Prostate gland (tissue), 2 donors: Measurements from ENCODE around the gene RAB15. TPM values are rescaled to one million over a fixed set of nuclear protein-coding genes. Genes with fewer than 3 reads are reported as not detected.

Experiments
- DNase-seq: peaks from one replicate; pipeline ENCODE4 v3.0.0-alpha.2; 2019; ENCODE audit warnings: low spot score
- H3K27ac ChIP-seq, 2 donors: fragments of 200-600 bp; sonication (generic); 2 replicates each; pipeline ENCODE4 v1.5.1; 2017 to 2019
- H3K27me3 ChIP-seq: fragments of 200-600 bp; sonication (generic); replicated peaks from 2 replicates; pipeline ENCODE4 v1.5.1; 2019; ENCODE audit not compliant: insufficient read depth
- H3K36me3 ChIP-seq, 2 donors: fragments of 200-600 bp; sonication (generic); 1 replicate in 1 of 2; 2 replicates in 1 of 2; pipeline versions ENCODE4 v1.5.1 to v1.8.1; 2017 to 2019
- H3K4me1 ChIP-seq: fragments of 200-600 bp; sonication (generic); replicated peaks from 2 replicates; pipeline ENCODE4 v1.5.1; 2019
- H3K4me3 ChIP-seq, 2 donors: fragments of 200-600 bp; sonication (generic); 2 replicates each; pipeline ENCODE4 v1.5.1; 2017 to 2019
- H3K9me3 ChIP-seq: fragments of 200-600 bp; sonication (generic); 2 replicates; pipeline ENCODE4 v1.5.1; 2017
- CTCF ChIP-seq, 4 experiments: fragments of 200-600 bp in 2 of 4; fragments of 450-650 bp in 2 of 4; sonication (generic) in 2 of 4; IDR thresholded peaks; 1 replicate in 3 of 4; 2 replicates in 1 of 4; pipeline ENCODE4 v1.5.1; 2016 to 2019; ENCODE audit warnings: antibody characterized with exemption in 4 of 4, mild to moderate bottlenecking in 2 of 4, moderate library complexity in 2 of 4
- POLR2A ChIP-seq: fragments of 450-650 bp; IDR thresholded peaks from one replicate; pipeline ENCODE4 v1.6.1; 2016; ENCODE audit warnings: antibody characterized with exemption, mild to moderate bottlenecking
- POLR2AphosphoS5 ChIP-seq: sonication (generic); formaldehyde crosslinking; IDR thresholded peaks from one replicate; pipeline ENCODE4 v1.6.1; 2017; ENCODE audit warnings: antibody characterized with exemption
- WGBS: methylation state at CpG from one replicate; pipeline ENCODE4 v1.1.5; 2018; 5-methylcytosine and 5-hydroxymethylcytosine counted together
- intact Hi-C: fragments of 100-400 bp; cut with DNase I; formaldehyde crosslinking; loops from one replicate; pipeline ENCODE4 v1.14.2; 2022
- total RNA-seq, 2 donors: library from RNA; depleted of rRNA; stranded (reverse); fragments of >200 nt; gene quantifications; one replicate each; pipeline ENCODE4 v1.1.0, GENCODE V29; 2016

The RAB15 gene
- total RNA-seq, 2 donors from 2014 or later, result 10.1 to 17.5 TPM

- 87% methylated on average over 6 of the region's 6 CpGs for WGBS
- Histone ChIP-seq H3K36me3 (no peaks in the 10 kb centered on the region), H3K27ac (no peak overlapping the region), H3K4me3 (no peak overlapping the region), H3K4me1 (no peaks in the 10 kb centered on the region), H3K27me3 (no peaks in the 10 kb centered on the region), H3K9me3 (no peaks in the 10 kb centered on the region)
- DNase-seq, result no peak
- intact Hi-C loops, result no loop called here
- TF ChIP-seq POLR2AphosphoS5, result no peak
Observed at GRCh38 chr14:64946310-64947045, 25.7 kb downstream of the RAB15 start.

- Histone ChIP-seq H3K4me3 (no peak overlapping the region), H3K27me3 (no peaks in the 10 kb centered on the region), H3K27ac (no peak overlapping the region), H3K9me3 (no peaks in the 10 kb centered on the region), H3K36me3 (no peaks in the 10 kb centered on the region), H3K4me1 (no peaks in the 10 kb centered on the region)
- WGBS, result 91% methylated on average over 12 of the region's 12 CpGs
- no peak for DNase-seq
- intact Hi-C loops, result no loop called here
- TF ChIP-seq POLR2A (no peak), CTCF (IDR thresholded peaks at IDR 0.05) (no peak), POLR2AphosphoS5 (no peak)
Observed at GRCh38 chr14:64945431-64946178, 26.5 kb downstream of the RAB15 start.

DNA sequence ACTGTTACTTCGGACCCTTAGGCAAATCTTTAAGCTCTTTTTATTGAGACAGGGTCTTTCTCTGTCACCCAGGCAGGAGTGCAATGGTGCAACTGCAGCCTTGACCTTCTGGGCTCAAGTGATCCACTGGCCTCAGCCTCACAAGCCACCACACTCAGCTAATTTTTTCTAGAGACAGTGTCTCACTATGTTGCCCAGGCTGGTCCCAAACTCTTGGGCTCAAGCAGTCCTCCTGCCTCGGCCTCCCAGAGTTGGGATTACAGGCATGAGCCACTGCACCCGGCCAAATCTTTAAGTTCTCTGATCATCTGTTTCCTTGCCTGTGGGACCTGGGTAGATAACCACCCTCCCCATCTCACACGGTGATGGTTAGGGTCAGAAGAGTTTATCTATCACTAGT, 27.3 kb downstream of the RAB15 start:
- Histone ChIP-seq H3K27me3 (no peaks in the 10 kb centered on the region), H3K36me3 (no peaks in the 10 kb centered on the region), H3K4me3 (no peak overlapping the region), H3K27ac (no peak overlapping the region), H3K4me1 (no peaks in the 10 kb centered on the region), H3K9me3 (no peaks in the 10 kb centered on the region)
- DNase-seq, result no peak
- intact Hi-C loops, result no loop called here
- no peak for TF ChIP-seq POLR2A
- TF ChIP-seq CTCF (IDR thresholded peaks at IDR 0.05), result no peak
- TF ChIP-seq POLR2AphosphoS5, result no peak
- WGBS, result 96% methylated on average over 4 of the region's 4 CpGs

- H3K4me3 ChIP-seq, result no peak overlapping the region
- no peak for DNase-seq
- no peak for TF ChIP-seq POLR2AphosphoS5
- no peak for TF ChIP-seq POLR2A
- TF ChIP-seq CTCF (IDR thresholded peaks at IDR 0.05), result no peak
- H3K9me3 ChIP-seq, result no peaks in the 10 kb centered on the region
- no peaks in the 10 kb centered on the region for H3K4me1 ChIP-seq
- no peaks in the 10 kb centered on the region for H3K36me3 ChIP-seq
- H3K27me3 ChIP-seq, result no peaks in the 10 kb centered on the region
- 86% methylated on average over 2 of the region's 2 CpGs for WGBS
- intact Hi-C loops, result no loop called here
- no peak overlapping the region for H3K27ac ChIP-seq
Observed at GRCh38 chr14:64944041-64944440, 28.1 kb downstream of the RAB15 start.

- no peaks in the 10 kb centered on the region for H3K4me1 ChIP-seq
- no peak for DNase-seq
- no peaks in the 10 kb centered on the region for H3K9me3 ChIP-seq
- H3K4me3 ChIP-seq, result no peak overlapping the region
- TF ChIP-seq CTCF (IDR thresholded peaks at IDR 0.05) (no peak), POLR2AphosphoS5 (no peak), POLR2A (no peak)
- H3K27ac ChIP-seq, result peak overlapping the region in 1 of 2 donors; percentile 27
- no peaks in the 10 kb centered on the region for H3K27me3 ChIP-seq
- intact Hi-C loops, result no loop called here
- 80% methylated on average over 6 of the region's 6 CpGs for WGBS
- H3K36me3 ChIP-seq, result no peaks in the 10 kb centered on the region
Observed at GRCh38 chr14:64943556-64943955, 28.6 kb downstream of the RAB15 start.
